GM21423 (cell line): Measurements from ENCODE around the gene OR11H6.
"Not testable (repeated sequence)": the region's sequence is repeated elsewhere in the genome, so short reads cannot be mapped to it uniquely, and the experiment has no call there.

ENCODE experiments used
- ATAC-seq: cut with Tn5 transposase; IDR thresholded peaks from one replicate; pipeline ENCODE4 v1.9.1; 2021; ENCODE audit warnings: mild to moderate bottlenecking, moderate library complexity; ENCODE audit not compliant: unreplicated experiment

Gene OR11H6

GRCh38 chr14:20223410-20223809, at the start of gene OR11H6:
Gene OR11H6 (plus strand): TSS chr14:20223710. CDS start chr14:20223710, 0 bp downstream.
- no peak for ATAC-seq

- not testable (repeated sequence) for ATAC-seq
Measured at GRCh38 chr14:20174205-20174604, 49.3 kb upstream of the OR11H6 start.

GRCh38 chr14:20176330-20176729, 47.2 kb upstream of the OR11H6 start:
- no peak for ATAC-seq

- no peak for ATAC-seq
Measured at GRCh38 chr14:20177433-20177974, 46.0 kb upstream of the OR11H6 start.

DNA sequence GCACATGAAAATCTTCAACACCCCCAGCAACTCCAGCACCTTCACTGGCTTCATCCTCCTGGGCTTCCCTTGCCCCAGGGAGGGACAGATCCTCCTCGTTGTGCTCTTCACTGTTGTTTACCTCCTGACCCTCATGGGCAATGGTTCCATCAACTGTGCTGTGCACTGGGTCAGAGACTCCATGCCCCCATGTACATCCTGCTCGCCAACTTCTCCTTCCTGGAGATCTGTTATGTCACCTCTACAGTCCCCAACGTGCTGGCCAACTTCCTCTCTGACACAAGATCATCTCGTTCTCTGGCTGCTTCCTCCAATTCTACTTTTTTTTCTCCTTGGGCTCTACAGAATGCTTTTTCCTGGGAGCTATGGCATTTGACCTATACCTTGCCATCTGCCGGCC, 44.3 kb upstream of the OR11H6 start:
- ATAC-seq = no peak

DNA sequence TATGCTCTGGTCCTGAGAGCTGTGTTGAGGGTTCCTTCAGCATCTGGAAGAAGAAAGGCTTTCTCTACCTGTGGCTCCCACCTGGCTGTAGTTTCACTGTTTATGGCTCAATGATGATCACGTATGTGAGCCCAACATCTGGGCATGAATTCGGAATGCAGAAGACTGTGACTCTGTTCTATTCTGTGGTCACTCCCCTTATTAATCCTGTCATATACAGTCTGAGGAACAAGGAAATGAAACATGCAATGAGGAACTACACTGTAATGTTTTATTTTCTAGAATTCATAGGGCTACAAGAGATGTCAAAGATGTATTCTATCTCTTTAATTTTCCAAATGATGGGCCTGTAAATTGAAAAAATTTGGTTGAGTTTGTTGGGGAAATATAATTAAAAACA, 43.6 kb upstream of the OR11H6 start:
- ATAC-seq = no peak

GRCh38 chr14:20180486-20180885, 43.0 kb upstream of the OR11H6 start:
- no peak for ATAC-seq

DNA sequence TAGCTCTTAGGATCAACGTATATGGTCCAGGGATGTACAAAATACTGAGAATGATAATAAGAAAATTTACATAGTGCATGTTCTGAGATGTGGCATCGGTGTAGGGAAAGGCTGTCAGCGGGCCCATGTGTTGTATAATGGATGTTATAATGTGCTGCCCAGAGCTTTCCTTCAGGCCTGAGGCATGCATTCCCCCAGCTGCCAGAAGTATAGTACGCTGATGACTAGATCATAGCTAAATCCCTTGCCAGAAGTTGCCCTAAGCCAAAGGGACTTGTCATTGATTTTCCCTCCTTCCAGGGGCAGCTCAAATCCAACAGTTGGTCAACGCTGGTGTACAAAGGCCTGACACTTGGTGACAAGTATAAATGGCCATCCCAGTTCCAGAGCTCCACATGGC, 39.3 kb upstream of the OR11H6 start:
- no peak for ATAC-seq

GRCh38 chr14:20190596-20190995, 32.9 kb upstream of the OR11H6 start, which contains the start of gene OR11G2:
Gene OR11G2 (plus strand): TSS chr14:20190896. CDS start chr14:20197438, 6,542 bp downstream.
- ATAC-seq = no peak

- no peak for ATAC-seq
Measured at GRCh38 chr14:20191396-20191795, 32.1 kb upstream of the OR11H6 start.

GRCh38 chr14:20194101-20194500, 29.4 kb upstream of the OR11H6 start:
- no peak for ATAC-seq

GRCh38 chr14:20195170-20195569, 28.3 kb upstream of the OR11H6 start:
- not testable (repeated sequence) for ATAC-seq

- ATAC-seq = no peak
Measured at GRCh38 chr14:20195911-20196310, 27.6 kb upstream of the OR11H6 start.

DNA sequence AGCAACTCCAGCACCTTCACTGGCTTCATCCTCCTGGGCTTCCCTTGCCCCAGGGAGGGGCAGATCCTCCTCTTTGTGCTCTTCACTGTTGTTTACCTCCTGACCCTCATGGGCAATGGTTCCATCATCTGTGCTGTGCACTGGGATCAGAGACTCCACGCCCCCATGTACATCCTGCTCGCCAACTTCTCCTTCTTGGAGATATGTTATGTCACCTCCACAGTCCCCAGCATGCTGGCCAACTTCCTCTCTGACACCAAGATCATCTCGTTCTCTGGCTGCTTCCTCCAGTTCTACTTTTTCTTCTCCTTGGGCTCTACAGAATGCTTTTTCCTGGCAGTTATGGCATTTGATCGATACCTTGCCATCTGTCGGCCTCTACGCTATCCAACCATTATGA, 26.1 kb upstream of the OR11H6 start:
- no peak for ATAC-seq

- no peak for ATAC-seq
Measured at GRCh38 chr14:20198991-20199390, 24.5 kb upstream of the OR11H6 start.

- ATAC-seq = no peak
Measured at GRCh38 chr14:20204721-20205120, 18.8 kb upstream of the OR11H6 start.

DNA sequence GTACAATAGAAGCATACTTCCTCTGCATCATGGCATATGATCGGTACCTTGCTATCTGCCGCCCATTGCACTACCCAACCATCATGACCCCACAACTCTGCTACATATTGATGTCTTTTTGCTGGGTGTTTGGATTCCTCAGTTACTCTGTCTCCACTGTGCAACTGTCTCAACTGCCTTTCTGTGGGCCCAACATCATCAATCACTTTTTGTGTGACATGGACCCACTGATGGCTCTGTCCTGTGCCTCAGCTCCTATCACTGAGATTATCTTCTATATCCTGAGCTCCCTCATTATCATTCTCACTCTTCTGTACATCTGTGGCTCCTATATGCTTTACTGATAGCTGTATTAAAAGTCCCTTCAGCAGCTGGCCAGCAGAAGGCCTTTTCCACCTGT, 13.9 kb upstream of the OR11H6 start:
- ATAC-seq = no peak

- not testable (repeated sequence) for ATAC-seq
Measured at GRCh38 chr14:20212406-20212805, 11.1 kb upstream of the OR11H6 start.

DNA sequence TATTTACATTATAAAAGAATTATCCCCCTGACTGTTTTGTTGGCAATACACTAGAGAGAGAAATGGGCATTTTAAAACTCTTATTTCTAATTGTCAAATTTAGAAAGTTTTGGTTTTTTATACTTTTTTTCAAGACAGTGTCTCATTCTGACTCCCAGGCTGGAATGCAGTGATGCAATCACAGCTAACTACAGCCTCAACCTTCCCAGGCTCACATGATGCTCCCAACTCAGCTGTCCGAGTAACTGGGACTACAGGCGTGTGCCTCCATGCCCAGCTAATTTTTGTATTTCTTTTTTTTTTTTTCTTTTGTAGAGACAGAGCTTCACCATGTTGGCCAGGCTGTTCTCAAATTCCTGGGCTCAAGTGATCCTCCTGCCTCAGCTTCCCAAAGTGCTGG, 8.3 kb upstream of the OR11H6 start:
- ATAC-seq = no peak

GRCh38 chr14:20219033-20219432, 4.5 kb upstream of the OR11H6 start:
- ATAC-seq = no peak

DNA sequence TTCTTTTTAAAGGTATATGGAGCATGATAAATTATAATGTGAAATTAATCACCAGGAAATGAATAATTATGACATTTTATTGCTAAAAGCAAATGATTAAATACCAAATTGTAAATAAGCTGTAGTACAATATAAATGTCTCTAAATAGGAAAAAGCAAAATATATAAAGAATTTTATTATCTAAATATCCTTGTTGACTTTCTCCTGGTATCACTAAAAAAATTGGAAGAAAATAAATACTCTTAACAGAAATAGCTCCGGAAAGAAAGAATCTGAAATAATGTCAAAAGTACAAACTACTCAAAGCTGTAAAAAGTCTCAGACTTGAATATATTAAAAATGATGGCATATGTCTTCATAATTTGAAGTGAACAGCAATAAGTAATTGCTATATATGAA, 5.2 kb downstream of the OR11H6 start, which contains the start of gene OR11H7:
Gene OR11H7 (plus strand): TSS at position 301 of the 400 bp plus-strand sequence.
- ATAC-seq = no peak

DNA sequence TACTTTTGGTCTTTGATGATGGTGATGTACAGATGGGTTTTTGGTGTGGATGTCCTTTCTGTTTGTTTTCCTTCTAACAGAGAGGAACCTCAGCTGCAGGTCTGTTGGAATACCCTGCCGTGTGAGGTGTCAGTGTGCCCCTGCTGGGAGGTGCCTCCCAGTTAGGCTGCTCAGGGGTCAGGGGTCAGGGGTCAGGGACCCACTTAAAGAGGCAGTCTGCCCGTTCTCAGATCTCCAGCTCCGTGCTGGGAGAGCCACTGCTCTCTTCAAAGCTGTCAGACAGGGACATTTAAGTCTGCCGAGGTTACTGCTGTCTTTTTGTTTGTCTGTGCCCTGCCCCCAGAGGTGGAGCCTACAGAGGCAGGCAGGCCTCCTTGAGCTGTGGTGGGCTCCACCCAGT, 11.9 kb downstream of the OR11H6 start:
- ATAC-seq = not testable (repeated sequence)

- ATAC-seq = no peak
Measured at GRCh38 chr14:20247646-20248246, 24.2 kb downstream of the OR11H6 start.
